ENCODE measurements around the gene LSM5. TPM values are rescaled to one million over a fixed set of nuclear protein-coding genes. Genes with fewer than 3 reads are reported as not detected.
"Not testable (repeated sequence)": the region's sequence is repeated elsewhere in the genome, so short reads cannot be mapped to it uniquely, and the experiment has no call there.

LSM5 gene
- total RNA-seq, 1 donor from 2014 or later: 99.2 TPM

- Mint-ChIP-seq H3K36me3 (ENCODE audit: low read depth) (peaks cover 57% of the 10 kb centered on the region), H3K27me3 (no peaks in the 10 kb centered on the region), H3K9me3 (peaks cover 10% of the 10 kb centered on the region), H3K4me1 (peaks cover 15% of the 10 kb centered on the region), H3K4me3 (no peak overlapping the region), H3K27ac (peak overlapping the region; percentile 7)
- no peak for DNase-seq
- intact Hi-C loops (cut with micrococcal nuclease): no loop called here
These were observed 29.6 kb upstream of the LSM5 start for GRCh38 chr7:32519763-32520162.

- H3K9me3 Mint-ChIP-seq: peaks cover 10% of the 10 kb centered on the region
- peaks cover 21% of the 10 kb centered on the region for H3K4me1 Mint-ChIP-seq
- no peaks in the 10 kb centered on the region for H3K27me3 Mint-ChIP-seq
- H3K36me3 Mint-ChIP-seq (ENCODE audit: low read depth): peaks cover 59% of the 10 kb centered on the region
- no peak overlapping the region for H3K4me3 Mint-ChIP-seq
- intact Hi-C loops (cut with micrococcal nuclease): no loop called here
- no peak overlapping the region for H3K27ac Mint-ChIP-seq
- DNase-seq: no peak
These were observed 28.5 kb upstream of the LSM5 start for GRCh38 chr7:32518534-32519140.

- no peaks in the 10 kb centered on the region for H3K27me3 Mint-ChIP-seq
- H3K27ac Mint-ChIP-seq: no peak overlapping the region
- peaks cover 50% of the 10 kb centered on the region for H3K36me3 Mint-ChIP-seq (ENCODE audit: low read depth)
- intact Hi-C loops (cut with micrococcal nuclease): no loop called here
- peaks cover 4% of the 10 kb centered on the region for H3K9me3 Mint-ChIP-seq
- peaks cover 33% of the 10 kb centered on the region for H3K4me1 Mint-ChIP-seq
- no peak for DNase-seq
- no peak overlapping the region for H3K4me3 Mint-ChIP-seq
These were observed 26.4 kb upstream of the LSM5 start for GRCh38 chr7:32516551-32517100.

- Mint-ChIP-seq H3K36me3 (ENCODE audit: low read depth) (peaks cover 51% of the 10 kb centered on the region), H3K4me1 (peaks cover 37% of the 10 kb centered on the region), H3K27ac (peak overlapping the region; percentile 60), H3K27me3 (no peaks in the 10 kb centered on the region), H3K9me3 (peaks cover 4% of the 10 kb centered on the region), H3K4me3 (no peak overlapping the region)
- intact Hi-C loops (cut with micrococcal nuclease): loop anchor here (2.0 kb wide), 1 partner anchor 15 kb away; no protein-coding TSS in a partner anchor
- DNase-seq: peak; percentile 60
These were observed 25.8 kb upstream of the LSM5 start for GRCh38 chr7:32515890-32516550.

- H3K27me3 Mint-ChIP-seq: no peaks in the 10 kb centered on the region
- no peak overlapping the region for H3K27ac Mint-ChIP-seq
- peaks cover 39% of the 10 kb centered on the region for H3K36me3 Mint-ChIP-seq (ENCODE audit: low read depth)
- H3K9me3 Mint-ChIP-seq: no peaks in the 10 kb centered on the region
- peaks cover 38% of the 10 kb centered on the region for H3K4me1 Mint-ChIP-seq
- intact Hi-C loops (cut with micrococcal nuclease): no loop called here
- no peak for DNase-seq
- no peak overlapping the region for H3K4me3 Mint-ChIP-seq
These were observed 23.0 kb upstream of the LSM5 start for GRCh38 chr7:32513210-32513609.

GRCh38 chr7:32511791-32512190 is 21.6 kb upstream of the LSM5 start:
- no peak overlapping the region for H3K4me3 Mint-ChIP-seq
- H3K36me3 Mint-ChIP-seq (ENCODE audit: low read depth): peaks cover 33% of the 10 kb centered on the region
- no peak overlapping the region for H3K27ac Mint-ChIP-seq
- H3K27me3 Mint-ChIP-seq: no peaks in the 10 kb centered on the region
- peaks cover 36% of the 10 kb centered on the region for H3K4me1 Mint-ChIP-seq
- H3K9me3 Mint-ChIP-seq: no peaks in the 10 kb centered on the region
- no peak for DNase-seq
- intact Hi-C loops (cut with micrococcal nuclease): no loop called here

GRCh38 chr7:32507414-32507813 is 17.2 kb upstream of the LSM5 start:
- Mint-ChIP-seq H3K27ac (no peak overlapping the region), H3K36me3 (ENCODE audit: low read depth) (peaks cover 25% of the 10 kb centered on the region), H3K4me3 (no peak overlapping the region), H3K4me1 (peaks cover 28% of the 10 kb centered on the region), H3K9me3 (no peaks in the 10 kb centered on the region), H3K27me3 (no peaks in the 10 kb centered on the region)
- DNase-seq: no peak
- intact Hi-C loops (cut with micrococcal nuclease): no loop called here

- Mint-ChIP-seq H3K4me1 (peaks cover 23% of the 10 kb centered on the region), H3K36me3 (ENCODE audit: low read depth) (peaks cover 27% of the 10 kb centered on the region), H3K27ac (peak overlapping the region; percentile 73), H3K27me3 (no peaks in the 10 kb centered on the region), H3K9me3 (no peaks in the 10 kb centered on the region), H3K4me3 (no peak overlapping the region)
- intact Hi-C loops (cut with micrococcal nuclease): loop anchor here (1.0 kb wide), 1 partner anchor 16 kb away; the partner anchor contains the start of gene LSM5
- DNase-seq: no peak
These were observed 16.3 kb upstream of the LSM5 start for GRCh38 chr7:32506266-32507054.

GRCh38 chr7:32502728-32503127 is 12.5 kb upstream of the LSM5 start:
- H3K27ac Mint-ChIP-seq: peak overlapping the region; percentile 89
- no peaks in the 10 kb centered on the region for H3K27me3 Mint-ChIP-seq
- DNase-seq: peak; percentile 58
- peaks cover 33% of the 10 kb centered on the region for H3K36me3 Mint-ChIP-seq (ENCODE audit: low read depth)
- H3K4me1 Mint-ChIP-seq: peaks cover 33% of the 10 kb centered on the region
- H3K9me3 Mint-ChIP-seq: peaks cover 3% of the 10 kb centered on the region
- intact Hi-C loops (cut with micrococcal nuclease): no loop called here
- peak overlapping the region; percentile 43 for H3K4me3 Mint-ChIP-seq

GRCh38 chr7:32501522-32501921 is 11.3 kb upstream of the LSM5 start:
- intact Hi-C loops (cut with micrococcal nuclease): loop anchor here (2.0 kb wide), 1 partner anchor 13 kb away; no protein-coding TSS in a partner anchor
- no peak for DNase-seq
- peaks cover 39% of the 10 kb centered on the region for H3K36me3 Mint-ChIP-seq (ENCODE audit: low read depth)
- peak overlapping the region; percentile 73 for H3K27ac Mint-ChIP-seq
- peaks cover 3% of the 10 kb centered on the region for H3K9me3 Mint-ChIP-seq
- H3K27me3 Mint-ChIP-seq: no peaks in the 10 kb centered on the region
- peak overlapping the region; percentile 13 for H3K4me3 Mint-ChIP-seq
- peaks cover 38% of the 10 kb centered on the region for H3K4me1 Mint-ChIP-seq

- Mint-ChIP-seq H3K4me3 (peak overlapping the region; percentile 13), H3K9me3 (peaks cover 3% of the 10 kb centered on the region), H3K4me1 (peaks cover 38% of the 10 kb centered on the region), H3K36me3 (ENCODE audit: low read depth) (peaks cover 40% of the 10 kb centered on the region), H3K27me3 (no peaks in the 10 kb centered on the region), H3K27ac (peak overlapping the region; percentile 73)
- intact Hi-C loops (cut with micrococcal nuclease): loop anchor here (2.0 kb wide), 1 partner anchor 14 kb away; no protein-coding TSS in a partner anchor
- DNase-seq: no peak
These were observed 10.8 kb upstream of the LSM5 start for GRCh38 chr7:32500922-32501341.

- intact Hi-C loops (cut with micrococcal nuclease): loop anchor here (2.0 kb wide), 1 partner anchor 15 kb away; no protein-coding TSS in a partner anchor
- not testable (repeated sequence) for H3K4me3 Mint-ChIP-seq, H3K27me3 Mint-ChIP-seq, H3K9me3 Mint-ChIP-seq, DNase-seq, H3K27ac Mint-ChIP-seq
- Mint-ChIP-seq H3K4me1 (peaks cover 38% of the 10 kb centered on the region), H3K36me3 (ENCODE audit: low read depth) (peaks cover 42% of the 10 kb centered on the region)
These were observed 10.0 kb upstream of the LSM5 start for GRCh38 chr7:32500216-32500615.

GRCh38 chr7:32499755-32500154 is 9.6 kb upstream of the LSM5 start:
- H3K4me1 Mint-ChIP-seq: peaks cover 40% of the 10 kb centered on the region
- intact Hi-C loops (cut with micrococcal nuclease): loop anchor here (2.0 to 10.0 kb wide), 3 partner anchors 15 to 1905 kb away; partner anchors contain the start of gene GARS1
- DNase-seq, H3K4me3 Mint-ChIP-seq, H3K9me3 Mint-ChIP-seq, H3K27me3 Mint-ChIP-seq, H3K27ac Mint-ChIP-seq: not testable (repeated sequence)
- H3K36me3 Mint-ChIP-seq (ENCODE audit: low read depth): peaks cover 42% of the 10 kb centered on the region
